Nephron progenitor cell (in vitro differentiated cells): ENCODE measurements around the gene ANKRD28.
"Not testable (repeated sequence)": the region's sequence is repeated elsewhere in the genome, so short reads cannot be mapped to it uniquely, and the experiment has no call there.

Experiments used
- DNase-seq: peaks from one replicate; pipeline ENCODE4 v3.0.0; 2021
- H3K27ac Mint-ChIP-seq: 2 replicates; pipeline ENCODE4 v1.8.0; 2021; ENCODE audit warnings: mild to moderate bottlenecking, moderate library complexity, mixed read lengths
- H3K27me3 Mint-ChIP-seq: 2 replicates; pipeline ENCODE4 v1.8.0; 2021; ENCODE audit warnings: mild to moderate bottlenecking, low read depth, mixed read lengths; ENCODE audit not compliant: poor library complexity
- H3K36me3 Mint-ChIP-seq: 2 replicates; pipeline ENCODE4 v1.8.0; 2021; ENCODE audit warnings: low read depth, mixed read lengths
- H3K4me1 Mint-ChIP-seq: 2 replicates; pipeline ENCODE4 v1.8.0; 2021; ENCODE audit warnings: mixed read lengths
- H3K4me3 Mint-ChIP-seq: 2 replicates; pipeline ENCODE4 v1.8.0; 2021; ENCODE audit warnings: mild to moderate bottlenecking, moderate library complexity, mixed read lengths
- H3K9me3 Mint-ChIP-seq: 2 replicates; pipeline ENCODE4 v1.8.0; 2021; ENCODE audit warnings: mild to moderate bottlenecking, moderate library complexity, mixed read lengths
- TF ChIP-seq, protein P1 (sequence below): fragments of 200-600 bp; sonication (generic); IDR thresholded peaks from 2 replicates; pipeline ENCODE4 v1.5.0; 2021; ENCODE audit warnings: antibody characterized with exemption

The ANKRD28 gene

DNA sequence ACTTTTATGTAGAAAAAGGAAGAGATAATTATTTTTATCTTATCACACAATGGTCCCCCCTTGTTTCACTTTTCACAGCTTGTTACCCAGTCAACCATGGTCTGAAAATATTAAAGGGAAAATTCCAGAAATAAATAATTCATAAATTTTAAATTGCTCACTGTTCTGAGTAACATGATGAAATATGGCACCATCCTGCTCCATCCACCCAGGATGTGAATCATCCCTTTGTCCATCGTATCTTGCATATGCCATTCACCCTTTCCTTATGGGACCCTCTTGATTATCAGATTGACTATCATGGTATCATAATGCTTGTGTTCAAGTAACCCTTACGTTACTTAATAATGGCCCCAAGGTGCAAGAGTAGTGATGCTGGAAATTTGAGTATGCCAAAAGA is 43.7 kb downstream of the ANKRD28 start:
- TF ChIP-seq, protein P1, sequence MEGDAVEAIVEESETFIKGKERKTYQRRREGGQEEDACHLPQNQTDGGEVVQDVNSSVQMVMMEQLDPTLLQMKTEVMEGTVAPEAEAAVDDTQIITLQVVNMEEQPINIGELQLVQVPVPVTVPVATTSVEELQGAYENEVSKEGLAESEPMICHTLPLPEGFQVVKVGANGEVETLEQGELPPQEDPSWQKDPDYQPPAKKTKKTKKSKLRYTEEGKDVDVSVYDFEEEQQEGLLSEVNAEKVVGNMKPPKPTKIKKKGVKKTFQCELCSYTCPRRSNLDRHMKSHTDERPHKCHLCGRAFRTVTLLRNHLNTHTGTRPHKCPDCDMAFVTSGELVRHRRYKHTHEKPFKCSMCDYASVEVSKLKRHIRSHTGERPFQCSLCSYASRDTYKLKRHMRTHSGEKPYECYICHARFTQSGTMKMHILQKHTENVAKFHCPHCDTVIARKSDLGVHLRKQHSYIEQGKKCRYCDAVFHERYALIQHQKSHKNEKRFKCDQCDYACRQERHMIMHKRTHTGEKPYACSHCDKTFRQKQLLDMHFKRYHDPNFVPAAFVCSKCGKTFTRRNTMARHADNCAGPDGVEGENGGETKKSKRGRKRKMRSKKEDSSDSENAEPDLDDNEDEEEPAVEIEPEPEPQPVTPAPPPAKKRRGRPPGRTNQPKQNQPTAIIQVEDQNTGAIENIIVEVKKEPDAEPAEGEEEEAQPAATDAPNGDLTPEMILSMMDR: no peak
- no peak overlapping the region for H3K4me3 Mint-ChIP-seq
- peaks cover 3% of the 10 kb centered on the region for H3K27me3 Mint-ChIP-seq
- peaks cover 12% of the 10 kb centered on the region for H3K9me3 Mint-ChIP-seq
- no peak overlapping the region for H3K27ac Mint-ChIP-seq
- no peaks in the 10 kb centered on the region for H3K4me1 Mint-ChIP-seq
- peaks cover 55% of the 10 kb centered on the region for H3K36me3 Mint-ChIP-seq
- no peak for DNase-seq

DNA sequence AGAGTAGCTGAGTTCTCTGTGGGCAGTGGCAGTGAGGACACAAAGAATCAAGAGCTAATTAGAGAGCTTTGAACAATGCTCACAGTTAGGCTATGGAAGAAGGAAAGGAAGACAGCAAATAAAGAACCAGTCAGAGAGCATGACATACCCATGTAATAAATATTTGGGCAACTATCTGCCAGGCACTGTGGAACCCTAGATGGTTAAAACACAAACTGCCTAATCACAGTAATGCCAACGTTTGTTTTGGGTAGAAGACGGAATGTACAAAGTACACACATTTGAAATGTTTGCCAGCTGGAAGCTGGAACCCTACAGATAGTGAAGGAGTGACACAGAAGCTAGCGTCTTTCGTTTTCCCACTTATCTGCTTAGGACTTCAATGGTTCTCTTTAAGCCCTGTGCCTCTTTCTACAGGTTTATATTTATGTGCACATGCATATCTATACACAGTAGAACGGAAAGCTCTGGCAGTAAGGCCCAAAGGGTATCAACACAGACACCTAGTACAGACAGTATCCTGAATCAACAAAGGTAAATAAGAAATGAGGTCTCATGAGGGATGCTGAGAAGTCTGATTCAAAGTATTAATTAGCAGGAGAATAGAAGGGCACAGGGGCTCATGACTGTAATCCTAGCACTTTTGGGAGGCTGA is 44.6 kb downstream of the ANKRD28 start:
- no peaks in the 10 kb centered on the region for H3K4me1 Mint-ChIP-seq
- TF ChIP-seq, protein P1: no peak
- H3K4me3 Mint-ChIP-seq: no peak overlapping the region
- peak overlapping the region; percentile 6 for H3K27ac Mint-ChIP-seq
- peaks cover 19% of the 10 kb centered on the region for H3K9me3 Mint-ChIP-seq
- DNase-seq: no peak
- H3K27me3 Mint-ChIP-seq: peaks cover 3% of the 10 kb centered on the region
- peaks cover 64% of the 10 kb centered on the region for H3K36me3 Mint-ChIP-seq

DNA sequence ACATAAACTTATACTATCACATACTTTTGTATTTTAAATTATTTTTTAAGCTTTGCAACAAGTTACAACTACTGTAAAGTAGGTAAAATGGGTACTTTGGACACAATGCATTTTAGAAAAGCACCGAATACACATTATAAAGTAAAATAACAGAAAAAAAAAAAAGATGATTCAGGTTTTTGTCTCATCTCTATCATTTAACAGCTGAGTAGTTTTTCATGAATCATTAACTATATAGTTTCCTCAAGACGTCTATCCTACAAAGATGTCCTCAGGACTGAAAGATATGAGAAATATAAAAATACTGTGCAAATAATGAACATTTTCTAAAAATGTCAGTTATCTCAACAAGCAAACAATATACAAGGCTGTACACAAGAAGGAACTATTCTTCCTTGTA is 46.9 kb downstream of the ANKRD28 start:
- Mint-ChIP-seq H3K27me3 (peaks cover 3% of the 10 kb centered on the region), H3K4me3 (no peak overlapping the region), H3K9me3 (peaks cover 40% of the 10 kb centered on the region), H3K4me1 (no peaks in the 10 kb centered on the region), H3K27ac (no peak overlapping the region), H3K36me3 (peaks cover 75% of the 10 kb centered on the region)
- TF ChIP-seq, protein P1: no peak
- DNase-seq: no peak

DNA sequence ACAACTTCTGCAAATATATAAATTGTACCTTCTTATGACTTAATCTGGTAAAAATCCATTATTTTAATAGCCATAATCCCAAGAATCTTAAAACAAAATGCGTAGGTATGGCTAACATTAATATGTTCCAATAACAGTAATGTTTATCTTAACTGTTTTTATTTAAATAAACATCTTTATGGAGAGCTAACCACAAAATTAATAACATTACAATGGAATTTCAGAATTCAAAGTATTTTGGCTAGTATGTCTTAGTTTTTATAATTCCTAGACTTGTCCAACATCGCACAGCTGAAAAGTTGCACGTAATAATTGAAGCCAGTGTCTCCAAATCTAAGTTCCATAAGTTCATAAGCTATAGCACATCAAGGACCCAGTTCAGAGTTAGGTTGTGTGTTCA is 47.6 kb downstream of the ANKRD28 start:
- Mint-ChIP-seq H3K27ac (no peak overlapping the region), H3K4me1 (no peaks in the 10 kb centered on the region), H3K4me3 (no peak overlapping the region), H3K27me3 (peaks cover 3% of the 10 kb centered on the region), H3K36me3 (peaks cover 82% of the 10 kb centered on the region), H3K9me3 (peaks cover 48% of the 10 kb centered on the region)
- TF ChIP-seq, protein P1: no peak
- no peak for DNase-seq

DNA sequence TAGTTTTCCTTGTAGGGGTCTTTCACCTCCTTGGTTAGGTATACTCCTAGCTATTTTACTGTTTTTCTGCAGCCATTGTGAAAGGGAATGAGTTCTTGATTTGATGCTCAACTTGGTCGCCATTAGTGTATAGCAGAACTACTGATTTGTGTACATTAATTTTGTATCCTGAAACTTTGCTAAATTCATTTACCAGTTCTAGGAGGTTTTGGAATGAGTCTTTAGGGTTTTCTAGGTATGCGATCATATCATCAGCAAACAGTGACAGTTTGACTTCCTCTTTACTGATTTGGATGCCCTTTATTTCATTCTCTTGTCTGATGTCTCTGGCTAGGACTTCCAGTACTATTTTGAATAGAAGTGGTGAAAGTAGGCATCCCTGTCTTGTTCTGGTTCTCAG is 51.9 kb downstream of the ANKRD28 start:
- Mint-ChIP-seq H3K36me3 (peaks cover 93% of the 10 kb centered on the region), H3K9me3 (peaks cover 80% of the 10 kb centered on the region)
- H3K4me1 Mint-ChIP-seq, H3K27ac Mint-ChIP-seq, H3K4me3 Mint-ChIP-seq, DNase-seq, H3K27me3 Mint-ChIP-seq: not testable (repeated sequence)

DNA sequence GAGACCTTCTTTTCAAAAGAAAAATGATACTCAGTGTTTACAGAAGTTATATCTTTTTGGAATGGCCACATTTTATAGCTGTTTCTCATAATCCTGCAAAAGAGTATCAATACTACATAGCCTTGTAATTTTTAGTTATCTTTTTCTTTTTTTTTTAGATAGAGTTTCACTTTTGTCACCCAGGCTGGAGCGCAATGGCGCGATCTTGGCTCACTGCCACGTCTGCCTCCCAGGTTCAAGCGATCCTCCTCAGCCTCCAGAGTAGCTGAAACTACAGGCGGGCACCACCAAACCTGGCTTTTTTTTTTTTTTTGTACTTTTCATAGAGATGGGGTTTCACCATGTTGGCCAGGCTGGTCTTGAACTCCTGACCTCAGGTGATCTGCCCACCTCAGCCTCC is 53.6 kb downstream of the ANKRD28 start:
- Mint-ChIP-seq H3K4me1 (no peaks in the 10 kb centered on the region), H3K4me3 (no peak overlapping the region), H3K36me3 (peaks cover 93% of the 10 kb centered on the region), H3K9me3 (peaks cover 86% of the 10 kb centered on the region), H3K27ac (no peak overlapping the region), H3K27me3 (no peaks in the 10 kb centered on the region)
- no peak for DNase-seq
- TF ChIP-seq, protein P1: no peak
